Measurements from ENCODE around the gene AHRR. TPM values are rescaled to one million over a fixed set of nuclear protein-coding genes. Genes with fewer than 3 reads are reported as not detected.
A peak's percentile ranks its signal among the peaks of the same experiment; 100 is the strongest.
"Not testable (repeated sequence)": the region's sequence is repeated elsewhere in the genome, so short reads cannot be mapped to it uniquely, and the experiment has no call there.

Gene AHRR
- total RNA-seq, 1 donor from 2014 or later = 5.1 TPM

DNA sequence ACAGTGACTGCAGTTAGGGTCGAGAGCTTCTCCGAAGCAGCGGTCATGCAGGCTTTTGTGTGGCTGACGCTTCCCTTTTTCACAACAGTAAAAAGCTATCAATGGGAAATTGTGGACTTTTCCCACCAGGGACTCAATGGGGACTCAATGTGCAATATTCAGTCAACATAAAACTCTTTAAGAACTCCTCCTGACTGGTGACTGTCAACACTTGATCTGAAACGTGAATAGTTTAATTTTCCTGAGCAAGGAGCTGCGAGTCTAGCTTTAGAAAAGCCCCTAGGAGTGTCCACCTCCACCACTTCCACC, 150.2 kb downstream of the AHRR start:
- no peak for DNase-seq (ENCODE audit: low spot score)
- intact Hi-C loops (cut with DNase I) = no loop called here

DNA sequence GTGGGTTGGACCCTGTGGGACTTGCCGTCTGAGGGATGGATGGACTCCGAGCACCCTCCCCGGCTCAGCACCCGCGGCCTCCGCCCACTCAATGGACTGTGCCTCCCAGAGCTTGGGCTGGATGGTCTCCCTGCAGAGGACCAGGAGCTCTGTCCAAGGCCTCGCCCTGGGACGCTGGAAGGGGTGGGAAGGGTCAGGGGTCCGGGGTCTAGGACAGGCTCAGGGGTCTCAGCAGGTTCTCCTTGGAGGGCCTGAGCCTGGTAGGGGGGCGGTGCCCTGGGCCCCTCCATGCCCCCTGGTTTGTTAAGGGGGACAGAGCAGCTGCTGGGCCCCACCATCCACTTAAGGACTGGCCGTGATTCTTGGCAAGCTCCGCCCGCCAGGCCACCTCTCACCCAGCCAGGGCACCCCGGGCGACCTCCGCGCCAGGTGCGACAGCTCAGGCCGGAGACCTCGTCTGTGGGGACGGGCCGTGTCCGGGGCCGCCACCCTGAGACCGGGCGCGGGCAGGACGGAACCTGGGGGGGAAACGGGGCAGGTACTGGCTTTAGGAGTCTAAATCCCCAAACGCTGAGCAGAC, 150.7 kb downstream of the AHRR start:
- intact Hi-C loops (cut with DNase I) = no loop called here
- DNase-seq (ENCODE audit: low spot score) (peak; percentile 71), ATAC-seq (peak; percentile 44)

More for the DNA sequence above, 150.2 kb downstream of the AHRR start:
- ATAC-seq = no peak

DNA sequence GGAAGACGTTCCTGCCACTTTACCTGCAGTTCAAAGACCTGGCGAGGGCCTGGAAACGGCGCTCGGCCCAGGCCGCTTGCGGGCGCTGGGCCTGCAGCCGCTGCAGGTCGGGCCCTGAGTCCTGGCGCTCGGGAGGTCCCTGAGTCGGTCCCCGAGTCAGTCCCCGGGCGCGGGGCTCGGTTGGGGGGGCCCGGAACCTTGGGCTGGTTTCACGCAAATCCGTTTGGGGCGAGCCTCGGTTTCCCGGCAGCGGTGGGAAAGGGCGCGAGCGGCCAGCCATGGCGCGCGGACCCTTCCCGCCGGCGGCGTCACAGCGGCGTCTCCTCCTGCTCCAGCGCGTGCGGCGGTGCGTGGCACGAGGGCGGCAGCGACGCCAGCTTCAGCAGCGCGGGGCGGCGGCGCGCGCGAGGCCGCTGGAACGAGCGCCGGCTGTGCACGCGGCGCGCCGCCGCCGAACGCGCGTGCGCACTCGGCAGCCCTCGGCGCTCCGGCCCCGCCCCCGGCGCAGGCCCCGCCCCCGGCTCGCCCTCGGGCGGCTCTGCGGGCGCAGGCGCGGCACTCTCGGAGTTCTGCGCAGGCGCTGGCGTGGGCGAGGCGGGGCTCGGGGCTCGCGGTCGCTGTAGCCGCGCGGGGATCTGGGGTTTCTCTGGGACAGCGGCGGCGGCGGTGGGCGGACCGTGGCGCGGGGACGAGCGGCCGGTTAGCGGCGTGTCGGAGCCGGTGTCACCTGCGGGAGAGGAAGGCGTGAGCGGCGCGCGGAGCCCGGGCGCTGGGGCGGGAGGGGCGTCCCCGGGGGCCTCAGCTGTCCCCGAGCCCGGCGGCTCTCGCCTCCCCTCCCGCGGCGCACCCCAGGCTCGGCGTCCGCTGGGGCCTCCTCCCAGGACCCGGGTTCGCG, 151.4 kb downstream of the AHRR start:
- ATAC-seq (peak; percentile 90), DNase-seq (ENCODE audit: low spot score) (peak; percentile 93)
- intact Hi-C loops (cut with DNase I) = no loop called here

DNA sequence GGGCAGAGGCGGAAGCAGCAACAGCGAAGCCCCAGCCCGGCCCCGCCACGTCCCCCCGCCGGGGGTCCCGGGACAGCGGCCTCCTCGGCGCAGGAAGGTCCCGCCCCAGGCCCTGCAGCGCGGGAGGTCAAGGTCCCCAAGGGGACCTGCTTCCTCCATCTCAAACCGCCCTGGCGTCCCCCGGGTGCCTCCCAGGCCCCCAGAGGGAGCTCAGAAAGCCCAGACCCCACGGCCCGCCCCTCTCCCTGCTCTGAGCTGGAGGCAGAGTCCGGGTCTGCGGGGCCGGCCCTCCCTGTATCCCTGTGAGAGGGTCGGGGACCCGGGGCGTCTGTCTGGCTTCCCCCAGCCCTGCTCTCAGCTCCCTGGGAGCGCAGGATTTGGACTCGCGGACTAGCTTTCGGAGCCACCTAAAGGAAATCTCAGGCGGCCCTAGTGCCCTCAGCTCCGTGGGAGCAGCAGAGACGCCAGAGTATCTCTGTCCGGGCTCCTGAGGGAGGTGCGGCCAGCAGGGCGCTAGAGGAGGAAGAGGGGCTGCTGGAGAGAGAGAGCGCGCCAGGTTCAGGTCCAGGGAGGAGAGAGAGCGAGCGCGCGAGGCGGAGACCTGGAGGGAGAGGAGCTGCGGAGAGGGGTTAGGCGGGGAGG, 152.2 kb downstream of the AHRR start:
- ATAC-seq (peak; percentile 12), DNase-seq (ENCODE audit: low spot score) (peak; percentile 73)
- intact Hi-C loops (cut with DNase I) = no loop called here

DNA sequence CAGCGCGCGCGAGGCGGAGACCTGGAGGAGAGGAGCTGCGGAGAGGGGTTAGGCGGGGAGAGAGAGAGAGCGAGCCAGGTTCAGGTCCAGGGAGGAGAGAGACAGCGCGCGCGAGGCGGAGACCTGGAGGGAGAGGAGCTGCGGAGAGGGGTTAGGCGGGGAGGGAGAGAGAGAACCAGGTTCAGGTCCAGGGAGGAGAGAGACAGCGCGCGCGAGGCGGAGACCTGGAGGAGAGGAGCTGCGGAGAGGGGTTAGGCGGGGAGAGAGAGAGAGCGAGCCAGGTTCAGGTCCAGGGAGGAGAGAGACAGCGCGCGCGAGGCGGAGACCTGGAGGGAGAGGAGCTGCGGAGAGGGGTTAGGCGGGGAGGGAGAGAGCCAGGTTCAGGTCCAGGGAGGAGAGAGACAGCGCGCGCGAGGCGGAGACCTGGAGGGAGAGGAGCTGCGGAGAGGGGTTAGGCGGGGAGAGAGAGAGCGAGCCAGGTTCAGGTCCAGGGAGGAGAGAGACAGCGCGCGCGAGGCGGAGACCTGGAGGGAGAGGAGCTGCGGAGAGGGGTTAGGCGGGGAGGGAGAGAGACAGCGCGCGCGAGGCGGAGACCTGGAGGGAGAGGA, 152.8 kb downstream of the AHRR start:
- ATAC-seq; DNase-seq (ENCODE audit: low spot score); intact Hi-C loops (cut with DNase I): not testable (repeated sequence)

DNA sequence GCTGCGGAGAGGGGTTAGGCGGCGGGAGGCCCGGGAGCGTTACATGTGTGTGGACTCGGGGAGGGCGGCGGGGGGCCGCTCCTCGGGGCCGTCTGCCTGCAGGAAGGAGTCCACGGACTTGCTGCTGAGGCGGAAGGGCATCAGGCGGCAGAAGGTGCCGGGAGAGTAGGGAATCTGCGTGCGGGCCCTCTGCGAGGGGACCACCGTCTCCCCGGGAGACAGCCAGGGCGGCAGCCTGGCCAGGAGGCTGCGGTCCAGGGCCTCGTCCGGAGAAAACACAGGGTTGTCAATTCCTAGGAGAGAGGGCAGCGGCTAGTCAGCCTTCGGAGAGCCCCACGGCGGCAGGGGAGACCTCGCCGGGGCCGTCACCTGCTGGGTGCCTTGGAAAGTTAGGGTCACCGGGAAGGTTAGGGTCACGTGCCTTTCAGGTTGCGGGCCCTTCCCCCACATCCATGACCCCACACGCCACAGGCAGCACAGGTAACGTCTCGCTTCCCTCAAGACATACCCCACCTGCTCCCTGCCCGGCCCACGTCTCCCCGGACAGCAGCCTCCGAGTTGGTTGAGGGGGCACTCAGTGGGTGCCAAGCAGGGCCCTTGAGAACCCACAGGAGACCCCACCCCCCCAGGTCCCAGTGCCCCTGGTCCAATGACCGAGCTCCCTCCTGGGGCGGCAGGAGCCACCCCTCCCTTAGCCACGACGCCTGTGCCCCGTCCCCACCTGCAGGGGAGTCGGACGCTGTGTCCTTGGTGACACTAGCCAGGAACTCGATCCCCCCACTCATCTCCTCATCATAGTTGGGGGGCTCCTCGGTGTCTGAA, 153.5 kb downstream of the AHRR start:
- no peak for ATAC-seq
- intact Hi-C loops (cut with DNase I) = no loop called here
- DNase-seq (ENCODE audit: low spot score) = peak; percentile 65

DNA sequence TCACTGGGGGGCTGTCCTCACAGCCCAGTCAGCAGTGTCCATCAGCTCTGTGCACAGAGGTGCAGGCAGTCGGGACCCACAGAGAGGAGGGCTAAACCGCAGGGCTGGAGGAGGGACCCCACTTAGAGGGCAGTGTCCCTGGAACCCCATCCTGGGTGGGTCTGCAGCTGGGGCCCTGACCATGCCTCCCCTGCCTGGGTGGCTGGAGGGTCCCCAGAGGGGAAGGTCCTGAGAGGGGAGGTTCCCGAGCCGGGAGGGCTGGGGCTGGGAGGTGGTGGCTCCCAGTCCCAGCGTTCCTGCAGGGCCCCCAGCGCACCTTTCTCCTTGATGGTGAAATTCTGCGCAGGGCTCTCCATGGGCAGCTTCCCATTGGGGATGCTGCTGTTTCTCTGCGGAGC, 154.2 kb downstream of the AHRR start:
- peak; percentile 49 for DNase-seq (ENCODE audit: low spot score)
- intact Hi-C loops (cut with DNase I) = no loop called here
- no peak for ATAC-seq

DNA sequence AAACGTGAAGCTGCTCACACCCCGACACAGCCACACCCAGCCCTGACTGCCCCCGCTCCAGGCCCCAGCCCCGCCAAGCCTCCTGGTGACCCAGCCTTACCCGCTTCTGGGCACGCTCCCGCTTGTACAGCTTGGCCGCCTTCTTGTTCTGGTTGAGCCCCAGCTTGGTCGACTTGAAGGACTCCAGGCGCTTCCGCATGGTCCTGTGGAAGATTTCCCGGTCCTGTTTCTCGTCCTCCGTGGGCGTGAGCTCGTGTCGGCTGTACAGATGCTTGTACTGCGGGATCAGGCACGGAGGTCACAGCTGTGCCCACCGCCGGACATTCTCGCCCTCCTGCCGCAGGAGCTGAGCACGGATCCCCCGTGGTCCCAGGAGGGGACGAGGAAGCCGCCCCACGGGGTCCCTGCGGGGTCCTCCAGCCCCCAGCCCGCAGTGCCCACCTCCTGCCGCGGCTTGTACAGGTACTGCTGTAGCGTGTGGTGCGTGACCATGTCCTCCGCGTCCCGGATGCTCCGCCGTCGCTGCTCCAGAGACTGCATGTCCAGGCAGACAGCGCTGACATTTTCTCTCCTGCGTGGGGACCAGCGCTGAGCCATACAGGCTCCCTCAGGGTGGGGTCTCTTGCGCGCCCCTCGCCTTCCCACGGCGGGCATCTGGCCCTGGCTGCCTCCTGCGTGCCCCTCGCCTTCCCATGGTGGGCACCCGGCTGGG, 154.7 kb downstream of the AHRR start:
- no peak for ATAC-seq
- DNase-seq (ENCODE audit: low spot score) = no peak
- intact Hi-C loops (cut with DNase I) = no loop called here

DNA sequence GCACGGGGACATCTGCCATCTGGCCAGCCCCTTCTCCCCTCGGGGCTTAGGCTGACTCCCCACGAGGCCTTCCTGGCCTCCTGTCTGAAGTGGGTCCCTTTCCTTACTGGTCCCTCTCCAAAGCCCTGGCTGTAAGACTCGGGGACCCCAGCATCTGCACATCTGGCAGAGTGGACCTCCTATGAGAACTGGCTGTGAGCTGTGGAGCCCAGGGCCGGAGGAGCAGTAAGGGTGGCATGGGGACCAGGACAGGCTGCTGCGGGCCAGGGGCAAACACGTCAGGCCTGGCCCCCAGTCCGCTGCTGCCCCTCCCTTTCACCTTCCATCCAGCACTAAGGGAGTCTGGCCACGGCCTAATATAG, 155.3 kb downstream of the AHRR start:
- ATAC-seq = no peak
- intact Hi-C loops (cut with DNase I) = no loop called here

DNA sequence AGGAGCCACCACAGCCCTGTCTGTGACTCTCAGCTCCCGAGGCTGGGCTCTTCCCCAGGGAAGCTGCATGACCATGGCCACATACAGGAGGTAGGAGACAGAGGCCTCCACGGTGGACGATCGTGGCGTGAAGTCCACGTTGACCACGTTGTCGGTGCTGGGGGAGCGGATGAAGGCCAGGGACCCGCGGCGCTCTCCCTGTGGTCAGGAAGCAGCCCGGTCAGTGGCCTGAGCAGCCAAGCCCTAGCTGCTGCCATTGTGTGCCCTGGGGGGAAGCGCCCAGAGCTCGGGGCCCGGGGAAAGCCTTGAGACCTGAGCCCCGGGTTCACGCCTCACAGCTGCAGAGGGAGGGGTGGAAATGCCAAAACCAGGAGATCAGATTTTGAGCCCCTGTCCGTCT, 155.7 kb downstream of the AHRR start:
- DNase-seq (ENCODE audit: low spot score) = no peak
- intact Hi-C loops (cut with DNase I) = no loop called here
- no peak for ATAC-seq

More for the DNA sequence above, 155.3 kb downstream of the AHRR start:
- DNase-seq (ENCODE audit: low spot score) = no peak

DNA sequence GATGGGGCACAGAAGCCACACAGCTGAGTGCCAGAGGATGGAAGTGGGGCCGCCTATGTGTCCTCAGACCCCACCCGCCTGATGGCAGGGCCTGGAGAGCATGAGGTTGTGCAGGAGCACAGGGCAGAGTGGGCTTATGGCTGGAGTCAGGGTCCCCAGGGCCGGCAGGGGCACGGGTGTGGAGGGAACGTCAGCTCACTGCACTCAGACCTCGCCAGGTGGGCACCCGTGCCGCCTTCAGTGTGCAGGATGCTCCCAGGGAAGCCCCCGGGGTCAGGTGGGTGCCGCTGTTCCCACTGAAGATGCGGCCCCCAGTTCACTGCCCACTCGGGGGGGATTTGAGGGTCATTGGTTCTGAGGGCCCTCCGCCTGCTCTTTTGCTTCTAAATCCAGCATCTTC, 156.4 kb downstream of the AHRR start:
- no peak for ATAC-seq
- intact Hi-C loops (cut with DNase I) = no loop called here
- DNase-seq (ENCODE audit: low spot score) = no peak

DNA sequence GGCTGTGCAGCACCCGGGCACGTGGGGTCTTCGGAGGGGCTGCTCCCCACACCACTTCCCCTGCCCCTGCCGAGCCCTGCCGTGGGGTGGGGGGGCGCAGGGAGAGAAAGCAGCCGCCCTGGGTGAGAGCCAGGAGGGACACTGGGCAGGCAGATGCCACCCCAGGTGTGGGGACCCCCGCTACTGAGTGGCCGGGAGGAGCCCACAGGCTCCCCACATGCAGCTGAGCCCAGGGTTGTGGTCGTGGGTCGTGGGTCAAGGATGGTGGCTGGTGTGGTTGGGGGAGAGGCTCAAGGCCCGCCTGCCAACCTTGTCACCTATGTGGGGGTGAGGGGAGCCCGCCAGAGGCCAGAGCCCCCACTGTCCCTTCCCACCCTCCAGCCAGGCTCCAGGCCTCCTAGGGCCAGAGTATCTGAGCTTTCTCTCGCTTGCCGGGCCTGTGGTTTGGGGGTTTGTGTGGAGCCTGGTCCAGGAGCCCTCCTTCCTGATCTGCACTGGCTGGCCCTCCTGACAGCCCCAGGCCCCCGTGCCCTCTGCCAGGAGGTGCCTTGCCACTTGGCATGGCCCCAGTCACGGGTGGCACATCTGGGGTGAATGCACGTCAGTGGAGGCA, 157.0 kb downstream of the AHRR start:
- ATAC-seq = no peak
- DNase-seq (ENCODE audit: low spot score) = no peak
- intact Hi-C loops (cut with DNase I) = no loop called here

DNA sequence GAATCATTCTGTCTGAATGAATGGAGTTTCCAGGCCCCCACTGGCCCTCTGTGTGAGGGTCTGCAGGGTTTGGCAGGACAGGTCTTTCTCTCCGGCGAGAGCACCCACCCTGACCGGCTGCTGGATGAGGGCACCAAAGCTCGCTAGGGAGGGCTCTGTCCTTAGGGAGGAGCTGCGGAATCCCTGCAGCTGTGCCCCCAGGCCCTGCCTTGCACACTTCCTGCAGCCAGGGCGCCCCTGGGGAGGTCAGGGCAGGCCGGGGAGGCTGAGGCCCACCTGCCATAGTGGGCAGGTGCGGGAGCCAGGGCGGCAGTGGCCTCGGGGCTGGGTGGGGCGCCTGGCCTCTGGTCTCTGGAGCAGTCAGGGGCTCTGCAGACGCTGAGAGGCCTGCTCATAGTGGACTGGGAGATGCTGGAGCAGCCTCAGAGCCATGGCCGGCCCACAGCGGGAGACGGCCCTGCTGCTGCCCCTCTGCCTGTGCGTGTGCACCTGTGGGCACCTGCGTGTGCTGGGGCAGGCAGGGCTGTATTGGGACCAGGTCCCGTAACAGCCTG, 157.5 kb downstream of the AHRR start:
- intact Hi-C loops (cut with DNase I) = no loop called here
- ATAC-seq = no peak
- no peak for DNase-seq (ENCODE audit: low spot score)

DNA sequence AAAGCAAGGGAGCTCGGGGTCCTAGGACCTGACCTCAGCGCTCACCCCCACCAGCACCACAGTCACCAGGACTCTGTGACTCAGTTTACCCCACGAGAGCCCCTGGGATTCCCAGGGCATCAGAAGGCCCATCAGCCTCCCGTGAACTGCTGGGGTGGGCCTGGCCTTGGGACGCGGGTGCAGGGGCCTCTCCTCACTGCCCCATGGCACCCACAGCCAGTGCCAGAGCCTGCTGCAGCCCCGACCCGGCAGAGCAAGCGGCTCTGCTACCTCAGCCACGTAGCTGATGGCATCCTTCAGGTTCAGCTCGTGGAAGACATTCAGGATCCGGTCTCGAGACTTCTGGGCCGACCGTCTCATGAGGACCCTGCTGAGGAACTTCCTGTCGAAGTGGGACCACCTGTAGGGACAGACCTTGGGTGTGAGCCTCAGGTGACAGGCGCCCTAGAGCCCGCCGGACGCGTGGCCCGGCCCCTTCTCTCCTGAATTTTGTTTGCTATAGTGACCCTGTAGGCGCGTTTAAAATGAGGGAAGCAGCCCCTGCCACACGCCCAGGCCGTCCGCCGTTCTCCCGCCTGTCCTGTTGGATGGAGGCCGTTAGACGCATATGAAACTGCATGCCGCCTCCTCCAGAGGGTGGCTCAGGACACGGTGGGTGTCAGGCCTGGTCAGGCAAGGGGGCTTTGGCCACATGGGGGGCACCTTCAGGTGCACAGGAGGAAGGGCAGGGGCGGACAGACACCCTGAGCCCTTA, 158.2 kb downstream of the AHRR start:
- intact Hi-C loops (cut with DNase I) = loop anchor here (10.0 kb wide), 1 partner anchor 135 kb away; the partner anchor contains the start of gene CEP72
- no peak for DNase-seq (ENCODE audit: low spot score)
- ATAC-seq = no peak

DNA sequence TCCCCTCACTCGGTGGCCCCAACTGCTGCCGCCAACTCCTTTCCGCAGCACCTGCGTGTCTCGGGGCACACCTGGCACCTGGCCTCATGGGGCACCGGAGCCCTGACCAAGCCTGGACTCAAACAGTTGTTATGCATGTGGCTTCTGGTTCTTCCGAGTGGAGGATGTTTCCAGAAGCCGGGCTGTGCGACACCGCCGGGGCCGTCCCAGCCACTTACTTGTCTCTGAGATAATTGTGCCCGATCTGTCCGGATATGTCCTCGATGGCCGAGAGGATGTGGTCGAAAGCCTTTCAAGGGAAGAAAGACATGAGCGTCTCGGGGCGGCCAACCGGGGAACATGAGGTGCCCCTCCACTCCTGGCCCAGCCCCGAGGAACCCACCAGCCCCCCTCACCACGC, 159.8 kb downstream of the AHRR start:
- DNase-seq (ENCODE audit: low spot score) (no peak), ATAC-seq (no peak)
- intact Hi-C loops (cut with DNase I) = loop anchor here (10.0 kb wide), 1 partner anchor 133 kb away; the partner anchor contains the start of gene CEP72

DNA sequence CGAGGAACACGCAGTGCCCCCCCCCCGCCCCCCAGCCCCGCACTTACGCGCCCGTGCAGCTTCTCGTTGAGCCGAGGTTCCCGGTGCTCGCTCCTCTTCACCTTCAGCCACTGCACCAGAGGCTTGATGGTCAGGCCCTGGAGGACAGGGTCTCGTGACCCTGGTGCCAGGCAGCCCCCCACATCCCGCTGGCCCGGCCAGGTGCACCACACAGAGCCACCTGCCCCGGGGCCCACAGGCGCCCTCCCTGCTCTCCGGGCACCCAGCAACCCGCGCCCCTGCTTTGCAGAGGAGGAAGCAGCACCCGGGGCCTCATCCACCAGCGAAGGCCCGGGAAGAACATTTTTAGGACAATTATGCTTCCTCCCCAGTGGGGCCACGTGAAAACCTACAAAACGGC, 160.5 kb downstream of the AHRR start:
- intact Hi-C loops (cut with DNase I) = loop anchor here (10.0 kb wide), 1 partner anchor 133 kb away; the partner anchor contains the start of gene CEP72
- DNase-seq (ENCODE audit: low spot score) = no peak
- no peak for ATAC-seq

DNA sequence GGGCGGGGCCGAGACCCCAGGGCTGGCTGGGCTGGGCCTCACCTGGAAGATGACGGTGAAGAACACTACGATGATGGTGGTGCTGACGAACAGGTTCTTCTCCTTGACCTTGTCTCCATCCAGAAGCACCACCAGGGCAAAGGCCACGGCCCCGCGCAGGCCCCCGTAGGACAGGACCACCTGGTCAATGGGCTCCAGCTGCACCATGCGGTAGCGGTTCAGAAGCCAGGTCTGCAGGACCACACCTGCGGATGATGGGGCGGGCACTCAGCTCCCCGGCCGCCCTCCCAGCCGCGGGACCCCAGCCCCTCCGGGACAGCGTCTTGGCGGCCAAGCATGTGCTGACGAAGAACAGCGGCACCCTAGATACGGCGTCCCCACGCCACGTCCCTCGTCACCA, 161.0 kb downstream of the AHRR start:
- no peak for DNase-seq (ENCODE audit: low spot score)
- ATAC-seq = no peak
- intact Hi-C loops (cut with DNase I) = loop anchor here (10.0 kb wide), 1 partner anchor 132 kb away; the partner anchor contains the start of gene CEP72

Measured in sciatic nerve (tissue), 2 donors.